ENCODE data around the gene INSIG2.

INSIG2 gene

GRCh38 chr2:118103951-118104940 lies 16.0 kb downstream of the INSIG2 start:
- DNase-seq = no peak

GRCh38 chr2:118105497-118105896 lies 17.2 kb downstream of the INSIG2 start:
- no peak for DNase-seq

- DNase-seq = no peak
Observed at GRCh38 chr2:118106926-118107325, 18.7 kb downstream of the INSIG2 start.

- DNase-seq = no peak
Observed at GRCh38 chr2:118110310-118110709, 22.0 kb downstream of the INSIG2 start.

DNA sequence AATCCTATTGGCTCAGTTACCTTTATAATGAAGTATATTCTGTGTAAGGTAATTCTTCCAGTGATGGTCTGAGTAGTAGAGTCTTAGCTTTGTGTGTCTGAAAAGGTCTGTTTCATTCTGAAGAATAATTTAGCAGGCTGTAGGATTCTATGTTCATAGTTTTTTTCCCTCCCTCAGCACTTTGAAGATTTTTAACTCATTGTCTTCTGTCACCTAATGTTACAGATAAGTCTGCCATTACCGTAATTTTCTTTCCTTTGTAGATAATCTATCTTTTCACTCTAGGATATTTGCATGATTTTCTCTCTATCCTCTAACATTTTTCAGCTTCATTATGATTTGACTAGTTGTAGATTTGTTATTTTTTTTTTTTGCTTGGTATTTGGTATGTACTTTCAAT lies 22.7 kb downstream of the INSIG2 start:
- no peak for DNase-seq

GRCh38 chr2:118112771-118113334 lies 24.6 kb downstream of the INSIG2 start:
- DNase-seq = no peak

DNA sequence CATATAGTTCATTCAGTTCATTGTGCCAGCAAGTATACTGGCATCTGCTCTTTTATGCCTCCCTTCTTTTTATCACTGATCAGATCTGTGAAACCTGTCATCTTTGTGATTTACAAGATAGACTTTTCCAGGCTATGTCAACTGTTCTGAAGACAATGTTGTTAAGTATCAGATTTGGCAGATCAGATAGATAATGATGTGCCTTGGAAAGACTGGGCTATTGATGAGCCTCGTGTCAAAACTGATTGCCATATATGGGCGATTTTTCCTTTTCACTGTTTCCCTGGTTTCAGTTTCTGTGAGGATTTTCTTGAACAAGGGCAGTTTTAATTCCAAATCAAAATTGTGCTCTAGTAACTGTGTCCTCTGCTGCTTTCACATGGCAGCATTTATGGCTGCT lies 26.6 kb downstream of the INSIG2 start:
- DNase-seq = no peak

DNA sequence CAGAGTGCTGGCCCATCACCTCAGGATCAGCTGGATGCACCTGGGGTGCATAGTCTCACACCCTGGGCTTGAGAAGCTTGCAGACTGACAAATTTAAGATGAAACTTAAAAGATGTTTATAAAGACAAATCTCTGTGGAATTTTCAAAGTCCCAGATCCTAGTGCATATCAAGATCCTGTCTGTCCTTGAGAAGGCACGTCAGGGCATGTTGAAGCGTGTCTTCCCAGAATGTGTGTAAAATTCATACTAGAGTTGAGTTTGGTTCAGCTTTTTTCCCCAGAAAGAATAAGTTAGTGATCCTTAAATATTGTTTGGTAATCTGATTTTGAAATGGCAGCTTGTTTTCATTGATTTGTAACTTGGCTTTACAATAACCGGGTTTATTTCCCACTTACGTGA lies 27.5 kb downstream of the INSIG2 start:
- no peak for DNase-seq

DNA sequence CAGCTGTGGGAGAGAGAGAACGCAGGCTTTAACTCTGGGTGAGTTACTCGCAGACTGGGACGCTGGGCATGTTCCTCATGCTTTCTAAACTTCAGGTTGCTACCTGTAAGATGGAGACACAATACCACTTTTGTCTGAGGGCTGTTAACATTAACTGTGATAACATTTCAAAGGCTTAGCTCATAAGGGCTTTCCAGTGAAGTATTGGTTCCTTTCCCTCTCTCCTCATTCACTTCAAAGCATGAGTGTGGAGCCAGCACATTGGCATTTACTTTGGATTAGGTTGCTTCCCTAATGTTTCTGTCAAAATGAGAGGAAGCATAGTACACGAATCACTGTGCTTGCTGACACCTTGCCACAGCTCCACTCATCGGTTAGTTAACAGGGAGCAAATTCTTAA lies 30.2 kb downstream of the INSIG2 start:
- DNase-seq = no peak

DNA sequence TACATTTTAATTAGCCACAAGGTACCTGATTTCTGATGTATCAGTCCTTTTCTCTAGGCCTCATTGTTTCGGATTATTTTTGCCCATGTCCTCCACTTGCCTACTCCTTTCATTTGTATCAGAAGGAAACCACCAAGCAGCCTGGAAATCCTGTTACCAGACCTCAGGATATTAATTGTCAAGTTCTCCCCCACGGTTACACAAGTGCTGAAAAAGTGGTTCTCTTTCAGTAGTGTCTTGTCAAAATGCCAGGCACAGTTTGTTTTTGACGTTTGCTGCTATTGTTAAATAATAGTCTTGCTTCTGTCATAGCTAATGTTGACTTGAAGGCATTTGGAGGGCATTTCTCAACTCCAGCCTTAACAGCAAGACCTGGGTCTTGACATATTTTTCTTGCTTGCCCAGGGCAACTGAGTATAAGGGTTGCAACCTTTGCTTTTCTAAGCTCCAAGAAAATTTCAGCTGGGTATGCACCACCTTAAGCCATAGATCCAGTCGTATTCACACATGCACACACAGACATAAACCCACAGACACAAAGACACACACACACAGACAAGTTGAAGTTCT lies 31.0 kb downstream of the INSIG2 start:
- DNase-seq = no peak

DNA sequence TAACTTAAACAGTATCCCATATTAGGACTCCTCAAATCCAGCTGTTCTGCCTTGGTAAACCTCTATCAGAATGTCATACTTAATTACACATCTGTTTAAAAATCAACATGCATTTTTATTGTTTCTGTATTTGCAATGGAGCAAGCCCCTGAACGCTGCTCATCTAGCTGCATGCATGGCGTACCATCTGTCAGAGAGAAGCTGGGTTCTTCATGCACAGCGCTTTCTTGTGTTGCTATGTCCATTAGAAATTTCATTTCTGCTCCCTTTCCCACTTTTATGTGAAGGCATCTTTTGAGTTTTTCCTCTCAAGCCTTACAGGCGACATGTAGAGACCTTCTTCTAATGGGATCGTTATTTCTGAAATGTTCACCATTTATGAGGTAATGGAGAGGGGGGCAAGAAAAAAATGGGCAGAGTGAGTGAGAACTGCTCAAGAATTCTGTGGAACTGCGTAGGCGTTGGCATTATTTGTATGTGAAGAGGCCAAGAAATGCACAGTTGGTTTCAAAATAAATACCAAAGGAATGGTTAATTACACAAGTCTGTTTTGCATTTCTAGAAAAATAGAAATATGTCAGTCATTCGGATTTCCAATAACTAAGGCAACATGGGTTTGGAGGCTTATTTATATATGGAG lies 31.6 kb downstream of the INSIG2 start:
- no peak for DNase-seq

GRCh38 chr2:118120401-118120780 lies 32.1 kb downstream of the INSIG2 start:
- DNase-seq = no peak

DNA sequence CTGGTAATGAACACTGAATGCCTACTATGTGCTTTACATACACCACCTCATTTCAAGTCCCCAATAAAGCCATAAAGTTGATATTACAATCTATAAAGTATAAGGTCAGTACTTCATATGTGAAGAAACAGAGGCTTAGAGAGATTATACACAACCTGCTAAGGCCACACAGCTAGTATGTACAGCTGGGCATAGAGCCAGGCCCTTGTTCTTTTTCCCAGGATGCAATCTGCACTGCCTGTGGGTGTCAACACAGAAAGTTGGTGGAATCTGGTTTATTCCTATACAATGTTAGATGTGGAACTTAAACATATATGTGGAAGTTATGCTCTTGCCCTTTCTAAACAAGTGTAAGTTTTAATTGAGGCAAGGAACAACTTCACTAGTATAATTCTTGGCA lies 32.8 kb downstream of the INSIG2 start:
- no peak for DNase-seq

- no peak for DNase-seq
Observed at GRCh38 chr2:118121986-118122524, 33.8 kb downstream of the INSIG2 start.

DNA sequence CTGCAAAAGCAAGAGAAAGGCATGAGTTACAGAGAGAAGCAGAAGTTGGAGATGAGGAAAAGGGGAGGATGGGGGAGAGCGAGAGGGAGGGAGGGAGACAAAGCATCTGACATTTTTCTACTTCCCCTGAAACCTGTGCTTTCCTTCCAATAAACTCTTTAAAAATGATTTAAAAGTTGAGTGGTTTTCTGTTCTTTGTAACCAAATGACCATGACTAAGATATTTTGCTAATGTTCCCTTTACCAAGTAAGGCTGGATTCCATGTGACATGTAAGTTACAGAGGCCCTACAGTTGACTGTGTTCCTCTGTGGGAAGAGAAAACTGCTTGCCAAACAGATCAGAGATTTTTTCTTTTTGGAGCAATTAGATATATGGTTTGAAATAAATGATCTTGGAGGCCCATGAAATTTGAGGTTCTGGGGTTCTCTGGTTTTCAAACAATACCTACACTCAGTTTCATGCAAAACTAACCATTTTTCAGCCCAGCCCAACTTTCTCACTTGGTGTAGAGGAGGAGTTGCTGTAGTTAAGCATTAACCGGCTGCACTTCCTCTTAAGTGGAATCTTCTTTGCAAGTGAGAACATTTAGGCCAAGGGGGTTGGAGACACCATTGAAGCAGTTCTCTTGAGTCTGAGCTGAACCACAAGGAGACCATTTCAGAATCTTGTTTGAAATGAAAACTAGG lies 34.5 kb downstream of the INSIG2 start:
- DNase-seq = no peak

DNA sequence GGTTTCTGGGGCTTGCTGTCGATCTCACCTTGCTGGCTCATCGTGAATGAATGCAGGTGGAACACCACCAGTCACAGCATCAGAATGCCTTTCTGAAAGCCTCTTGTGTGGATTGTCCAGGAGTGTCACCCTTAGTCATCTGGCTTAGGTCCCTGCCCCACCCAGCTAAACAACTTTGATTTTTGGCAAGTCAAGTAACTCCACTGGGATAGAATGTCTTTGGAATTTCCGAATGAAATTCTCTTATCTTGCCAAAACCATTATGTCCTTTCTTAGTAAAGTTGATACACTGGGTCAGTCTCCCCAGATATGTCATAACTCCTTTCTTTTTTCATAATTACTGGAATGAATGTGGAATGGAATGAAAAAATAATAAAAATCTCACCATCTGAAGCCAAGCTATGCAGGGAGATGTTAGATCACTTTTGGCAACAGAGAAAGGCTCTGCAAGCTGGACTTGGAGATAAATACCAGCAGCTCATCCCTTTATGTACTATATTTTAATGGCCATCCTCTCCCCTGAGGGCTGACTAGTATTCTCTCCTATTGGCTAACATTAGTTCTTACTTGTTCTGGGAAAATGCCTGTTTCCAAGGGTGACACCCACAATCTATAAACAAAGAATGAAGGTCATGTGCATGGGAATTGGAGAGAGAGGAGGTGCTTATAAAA lies 35.4 kb downstream of the INSIG2 start:
- DNase-seq = no peak

DNA sequence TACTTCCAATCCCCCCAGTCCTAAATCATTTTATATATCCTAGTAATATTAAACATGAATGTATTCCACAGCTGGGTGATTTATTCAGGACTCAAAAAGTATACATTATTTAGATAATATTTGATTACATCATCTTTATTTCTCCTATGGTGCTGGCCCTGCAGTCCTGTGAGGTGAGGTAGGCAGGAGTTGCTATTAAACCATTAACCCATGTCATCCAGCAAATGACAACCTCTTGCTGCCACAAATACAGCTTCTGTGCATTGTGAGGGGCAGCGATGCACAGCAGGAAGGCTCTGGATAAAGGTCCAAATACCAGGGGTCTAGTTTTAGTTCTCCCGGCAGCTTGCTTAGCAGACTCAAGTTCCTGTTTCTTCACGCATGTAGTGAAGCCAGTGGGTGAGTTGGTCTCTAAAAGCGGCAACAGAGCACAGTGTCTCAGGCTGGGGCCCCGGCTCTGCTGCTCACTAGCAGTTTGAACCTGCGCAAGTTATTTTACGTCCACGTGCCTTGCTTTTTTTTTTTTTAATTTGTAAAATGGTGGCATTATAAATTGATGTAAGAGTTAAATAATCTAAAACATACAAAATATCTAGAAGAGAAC lies 36.1 kb downstream of the INSIG2 start:
- no peak for DNase-seq

DNA sequence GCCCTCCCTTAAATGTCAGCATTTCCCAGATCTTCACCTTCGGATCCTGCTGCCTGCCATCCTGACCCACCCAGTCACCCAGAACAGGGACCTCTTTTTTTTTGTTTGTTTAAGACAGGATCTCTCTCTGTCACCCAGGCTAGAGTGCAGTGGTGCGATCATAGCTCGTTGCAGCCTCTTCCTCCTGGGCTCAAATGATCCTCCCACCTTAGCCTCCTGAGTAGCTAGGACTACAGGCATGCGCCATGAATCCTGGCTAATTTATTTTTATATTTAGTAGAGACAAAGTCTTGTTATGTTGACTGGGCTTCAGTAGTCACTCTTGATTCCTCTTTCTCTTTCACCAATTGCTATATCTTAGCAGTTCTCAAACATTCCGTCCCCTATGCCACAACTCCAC lies 39.0 kb downstream of the INSIG2 start:
- no peak for DNase-seq

DNA sequence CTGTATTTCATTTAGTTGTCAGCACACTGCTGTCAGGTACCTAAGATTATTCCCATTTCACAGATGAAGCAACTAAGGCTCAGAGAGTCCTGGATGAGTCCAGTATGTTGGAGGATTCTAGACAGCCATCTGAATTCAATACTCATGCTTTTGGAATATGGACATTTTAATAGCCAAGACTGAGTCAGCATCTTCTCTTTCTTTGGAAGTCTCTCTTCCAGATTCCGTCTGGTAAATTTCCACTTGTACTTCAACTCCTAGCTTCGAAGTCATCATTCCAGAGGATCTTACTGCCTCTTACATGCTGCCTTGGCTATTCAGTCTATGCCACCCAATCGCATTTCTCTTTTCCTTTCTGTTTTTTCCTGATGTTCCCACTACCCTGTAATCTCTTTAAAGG lies 40.6 kb downstream of the INSIG2 start:
- DNase-seq = no peak

DNA sequence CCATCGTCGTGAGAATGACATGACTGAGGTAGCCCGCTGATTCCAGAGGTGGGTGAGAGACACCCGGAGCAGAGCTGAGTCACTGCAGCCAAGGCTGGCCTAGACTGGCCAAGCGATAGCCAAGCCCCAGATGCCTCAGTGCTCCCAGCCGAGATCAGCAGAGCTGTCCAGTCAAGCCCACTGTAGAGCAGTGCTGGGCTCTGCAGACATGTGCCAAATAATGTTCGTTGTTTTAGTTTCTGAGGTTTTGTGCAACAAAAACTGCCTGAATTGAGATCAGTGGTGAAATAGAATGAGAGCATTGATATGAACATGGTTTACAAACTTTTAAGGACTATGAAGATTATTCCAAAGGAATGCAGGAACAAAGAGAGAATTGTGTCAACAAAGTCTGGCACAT lies 42.1 kb downstream of the INSIG2 start:
- no peak for DNase-seq

DNA sequence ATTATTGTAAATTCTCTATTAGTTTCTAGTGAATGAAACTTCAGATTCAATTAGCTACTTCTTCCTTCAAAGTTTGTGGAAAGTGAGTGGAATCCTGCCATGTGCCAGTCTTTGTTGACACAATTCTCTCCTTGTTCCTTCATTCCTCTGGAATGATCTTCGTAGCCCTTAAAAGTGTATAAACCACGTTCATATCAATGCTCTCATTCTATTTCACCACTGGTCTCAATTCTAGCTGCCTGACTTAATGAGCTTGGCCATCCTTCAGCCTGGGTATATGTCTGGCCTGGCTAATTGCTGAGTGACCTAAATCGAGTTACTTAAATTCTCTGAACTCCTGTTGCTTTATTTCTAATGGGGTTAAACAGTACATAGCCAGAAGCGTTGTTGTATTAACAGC lies 43.5 kb downstream of the INSIG2 start:
- DNase-seq = no peak

DNA sequence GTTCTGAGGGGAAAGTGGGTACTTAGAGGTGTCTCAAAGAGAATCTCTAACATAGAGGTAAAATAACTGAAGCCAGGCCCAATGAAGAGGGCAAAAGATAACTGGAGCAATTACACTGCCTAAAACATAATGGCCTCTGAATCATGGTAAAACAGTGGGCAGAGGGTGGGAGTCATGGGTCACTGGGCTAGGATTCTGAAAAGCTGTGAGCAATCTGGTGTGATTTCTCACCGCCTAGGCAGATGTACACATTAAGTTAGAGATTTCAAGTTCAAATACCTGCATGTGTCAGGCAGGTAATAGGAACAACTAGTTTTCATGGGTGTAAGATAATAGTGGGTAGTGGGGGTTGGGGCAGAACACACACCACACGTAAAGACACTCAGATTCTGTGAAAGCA lies 45.6 kb downstream of the INSIG2 start:
- no peak for DNase-seq
